ENCODE measurements around the gene STK32C.

DNA sequence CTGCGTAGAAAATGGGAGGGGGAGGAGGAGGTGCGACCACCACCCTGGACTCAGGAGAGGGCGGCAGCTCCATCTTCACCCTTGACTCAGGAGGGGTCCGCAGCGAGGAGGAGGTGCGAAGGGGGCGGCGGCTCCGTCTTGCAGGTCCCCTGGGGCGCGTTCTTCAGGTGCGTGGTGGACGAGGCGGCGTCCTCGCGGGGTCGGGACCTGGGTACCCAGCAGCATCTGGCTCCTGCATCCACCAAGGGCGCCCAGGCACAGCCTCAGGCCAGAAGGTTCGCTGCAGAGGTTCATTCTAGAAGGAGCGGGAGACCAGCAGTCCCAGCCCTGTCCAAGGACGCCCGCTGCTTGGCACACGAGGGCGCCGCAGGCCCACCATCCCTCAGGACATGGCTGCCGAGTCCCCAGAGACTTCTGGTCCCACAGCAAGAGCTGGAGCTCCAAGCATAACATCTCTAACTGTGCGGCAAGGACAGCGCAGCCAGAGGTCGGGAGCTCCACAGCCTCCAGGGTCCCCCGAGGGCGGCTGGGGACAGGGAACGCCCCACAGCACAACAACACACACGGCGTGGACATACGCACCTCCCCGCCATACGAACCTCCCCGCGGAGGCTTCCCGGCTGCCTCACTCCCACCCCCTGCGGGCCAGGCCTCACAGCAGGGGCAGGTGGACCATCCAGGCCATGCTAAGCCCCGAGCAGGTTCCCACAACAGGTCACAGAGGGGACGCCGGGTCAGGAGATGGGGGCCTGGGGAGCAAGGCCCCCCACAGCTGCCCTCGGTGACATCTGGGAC, 137.8 kb downstream of the STK32C start:
- TF ChIP-seq, protein P1, sequence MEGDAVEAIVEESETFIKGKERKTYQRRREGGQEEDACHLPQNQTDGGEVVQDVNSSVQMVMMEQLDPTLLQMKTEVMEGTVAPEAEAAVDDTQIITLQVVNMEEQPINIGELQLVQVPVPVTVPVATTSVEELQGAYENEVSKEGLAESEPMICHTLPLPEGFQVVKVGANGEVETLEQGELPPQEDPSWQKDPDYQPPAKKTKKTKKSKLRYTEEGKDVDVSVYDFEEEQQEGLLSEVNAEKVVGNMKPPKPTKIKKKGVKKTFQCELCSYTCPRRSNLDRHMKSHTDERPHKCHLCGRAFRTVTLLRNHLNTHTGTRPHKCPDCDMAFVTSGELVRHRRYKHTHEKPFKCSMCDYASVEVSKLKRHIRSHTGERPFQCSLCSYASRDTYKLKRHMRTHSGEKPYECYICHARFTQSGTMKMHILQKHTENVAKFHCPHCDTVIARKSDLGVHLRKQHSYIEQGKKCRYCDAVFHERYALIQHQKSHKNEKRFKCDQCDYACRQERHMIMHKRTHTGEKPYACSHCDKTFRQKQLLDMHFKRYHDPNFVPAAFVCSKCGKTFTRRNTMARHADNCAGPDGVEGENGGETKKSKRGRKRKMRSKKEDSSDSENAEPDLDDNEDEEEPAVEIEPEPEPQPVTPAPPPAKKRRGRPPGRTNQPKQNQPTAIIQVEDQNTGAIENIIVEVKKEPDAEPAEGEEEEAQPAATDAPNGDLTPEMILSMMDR (IDR thresholded peaks at IDR 0.05) = no peak
- no peak for TF ChIP-seq POLR2A (IDR thresholded peaks at IDR 0.05)

Measured in testis (tissue), 2 donors.